GM18526 (cell line): ENCODE data around the gene RPL26.

Experiments used
- POLR2A ChIP-seq: IDR thresholded peaks from 3 replicates; pipeline ENCODE4 v1.6.1; 2011; ENCODE audit not compliant: insufficient read length; ENCODE audit errors: extremely low read depth

Gene RPL26

DNA sequence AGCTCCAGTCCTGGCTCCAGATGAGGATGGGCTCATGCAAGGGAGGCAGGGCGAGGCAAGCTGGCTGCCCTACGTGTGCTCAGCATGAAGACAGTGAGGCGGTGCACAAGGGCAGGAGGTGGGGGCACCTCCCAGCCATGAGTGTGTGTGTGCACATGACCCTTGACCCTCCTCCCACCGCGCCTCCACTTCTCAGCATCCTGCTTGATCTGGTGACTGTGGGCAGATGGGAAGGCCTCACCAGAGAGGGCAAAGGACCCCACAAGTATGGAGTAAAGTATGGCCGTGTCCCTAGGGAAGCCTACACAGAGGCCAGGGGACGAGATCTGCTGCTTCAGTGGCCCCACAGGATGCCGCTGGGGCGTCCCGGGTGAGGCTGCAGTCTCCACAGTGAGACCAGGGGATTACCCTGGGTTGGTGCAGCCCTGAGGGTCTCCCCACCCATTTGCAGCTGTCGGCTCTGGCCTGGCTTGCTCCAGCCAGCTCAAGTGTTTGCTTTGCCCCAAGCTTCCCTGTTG lies 22.6 kb upstream of the RPL26 start:
- no peak for TF ChIP-seq POLR2A

DNA sequence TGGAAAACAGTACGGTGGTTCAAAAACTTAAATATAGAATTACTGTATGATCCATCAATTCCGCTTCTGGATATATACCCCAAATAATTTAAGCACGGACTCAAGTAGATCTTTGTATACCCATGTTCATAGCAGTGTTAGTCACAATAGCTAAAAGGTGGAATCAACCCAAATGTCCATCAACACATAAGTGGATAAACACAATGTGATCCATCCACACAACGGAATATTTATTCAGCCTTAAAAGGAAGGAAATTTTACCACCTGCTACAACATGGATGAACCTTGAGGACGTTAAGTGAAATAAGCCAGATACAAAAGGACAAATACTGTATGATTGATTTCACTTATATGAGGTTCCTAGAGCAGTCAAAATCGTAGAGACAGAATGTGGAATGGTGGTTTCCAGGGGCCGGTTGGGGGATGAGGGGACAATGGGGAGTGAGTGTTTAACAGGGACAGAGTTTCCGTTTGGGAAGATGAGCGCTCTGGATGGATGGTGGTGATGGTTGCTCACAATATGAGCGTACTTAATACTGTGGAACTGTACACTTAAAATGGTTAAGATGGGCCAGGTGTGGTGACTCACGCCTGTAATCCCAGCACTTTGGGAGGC lies 20.0 kb upstream of the RPL26 start:
- TF ChIP-seq POLR2A = no peak

DNA sequence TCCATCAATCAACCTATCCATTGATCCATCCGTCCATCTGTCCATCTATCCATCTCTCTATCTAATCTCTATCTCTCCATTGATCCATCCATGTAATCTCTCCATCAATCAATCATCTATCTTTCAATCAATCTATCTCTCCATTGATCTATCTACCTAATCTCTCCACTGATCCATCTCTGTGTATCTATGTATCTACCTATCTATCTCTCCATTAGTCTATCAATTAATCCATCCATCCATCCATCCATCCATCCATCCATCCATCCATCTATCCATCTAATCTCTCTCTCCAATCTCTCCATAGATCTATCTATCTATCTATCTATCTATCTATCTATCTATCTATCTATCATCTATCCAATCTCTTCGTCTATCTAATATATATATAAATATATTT lies 18.1 kb upstream of the RPL26 start:
- TF ChIP-seq POLR2A = no peak

DNA sequence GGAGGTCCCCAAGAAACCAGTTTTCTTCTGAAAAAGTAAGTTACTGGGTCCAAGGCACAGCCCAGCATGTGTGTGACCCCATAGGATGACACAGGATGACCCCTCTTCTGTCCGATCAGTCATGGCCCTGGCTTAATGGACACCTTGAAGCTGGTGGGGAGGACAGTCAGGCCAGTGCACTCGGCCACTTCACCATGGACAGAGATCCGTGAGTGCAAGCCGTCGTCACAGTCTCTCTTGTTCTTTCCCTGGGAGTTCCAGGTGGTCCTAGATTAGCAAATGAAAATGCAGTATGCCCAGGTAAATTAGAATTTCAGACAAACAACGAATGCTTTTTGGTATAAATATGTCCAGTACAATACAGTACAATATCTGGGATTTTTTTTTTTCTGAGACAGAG lies 16.0 kb upstream of the RPL26 start:
- TF ChIP-seq POLR2A = no peak

DNA sequence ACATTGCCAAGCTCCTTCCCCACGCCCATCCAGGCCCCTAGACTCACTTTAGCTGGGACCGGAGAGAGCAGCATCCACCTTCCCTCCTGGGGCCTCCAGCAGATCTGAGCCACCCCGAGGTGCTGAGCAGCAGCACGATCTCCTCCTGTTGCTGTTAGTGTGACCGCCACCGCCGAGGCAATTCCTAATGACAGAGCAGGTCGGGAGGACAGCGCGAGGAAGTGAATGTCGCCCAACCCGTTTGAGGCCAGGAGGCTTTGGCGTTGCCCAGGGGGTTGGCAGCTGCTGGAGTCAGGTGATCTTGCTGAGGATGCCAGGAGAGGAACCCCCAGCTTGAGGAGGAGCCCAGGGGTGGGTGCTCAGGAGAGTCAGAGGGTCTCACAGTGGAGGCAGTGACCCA lies 14.6 kb upstream of the RPL26 start, which contains the start of gene RNF222:
TSS of gene RNF222 (minus strand) at position 192 of the 400 bp plus-strand sequence. CDS start 4,366 bp downstream, outside the sequence.
- TF ChIP-seq POLR2A = no peak

DNA sequence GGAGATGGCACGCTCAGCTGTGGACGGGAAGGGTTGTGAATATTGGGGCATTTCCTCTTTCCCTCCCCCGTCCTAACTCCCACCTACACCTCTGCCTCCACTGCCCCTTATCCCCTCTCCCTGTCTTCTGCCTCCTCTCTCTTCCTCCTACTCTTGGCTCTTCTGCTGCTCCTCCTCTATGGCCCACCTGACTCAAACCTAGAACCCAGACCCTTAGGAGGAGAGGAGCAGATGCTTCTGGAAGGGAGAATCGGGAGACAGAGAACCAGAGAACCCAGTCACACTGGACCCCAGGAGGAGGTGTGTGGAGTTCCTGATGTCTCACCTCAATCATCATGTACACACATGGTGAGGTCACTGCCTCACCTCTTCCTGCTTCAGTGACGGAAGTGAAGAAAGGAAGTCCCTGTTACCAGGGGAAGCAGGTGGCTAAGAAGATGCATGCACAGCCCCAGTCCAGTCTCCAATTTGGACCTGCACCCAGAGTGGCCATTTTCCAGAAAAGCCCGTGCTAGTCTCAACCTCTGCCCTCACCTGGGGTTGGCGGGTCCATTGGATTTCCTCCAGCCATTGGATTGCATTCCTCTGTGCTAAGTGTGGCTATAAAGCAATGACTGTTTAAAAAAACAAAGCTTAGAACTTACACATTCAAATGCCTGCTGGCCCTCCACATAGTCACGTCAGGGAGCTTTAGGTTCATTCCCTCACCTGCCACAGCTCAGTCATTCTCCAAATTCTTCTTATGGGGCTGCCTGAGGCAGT lies 10.7 kb upstream of the RPL26 start:
- no peak for TF ChIP-seq POLR2A

DNA sequence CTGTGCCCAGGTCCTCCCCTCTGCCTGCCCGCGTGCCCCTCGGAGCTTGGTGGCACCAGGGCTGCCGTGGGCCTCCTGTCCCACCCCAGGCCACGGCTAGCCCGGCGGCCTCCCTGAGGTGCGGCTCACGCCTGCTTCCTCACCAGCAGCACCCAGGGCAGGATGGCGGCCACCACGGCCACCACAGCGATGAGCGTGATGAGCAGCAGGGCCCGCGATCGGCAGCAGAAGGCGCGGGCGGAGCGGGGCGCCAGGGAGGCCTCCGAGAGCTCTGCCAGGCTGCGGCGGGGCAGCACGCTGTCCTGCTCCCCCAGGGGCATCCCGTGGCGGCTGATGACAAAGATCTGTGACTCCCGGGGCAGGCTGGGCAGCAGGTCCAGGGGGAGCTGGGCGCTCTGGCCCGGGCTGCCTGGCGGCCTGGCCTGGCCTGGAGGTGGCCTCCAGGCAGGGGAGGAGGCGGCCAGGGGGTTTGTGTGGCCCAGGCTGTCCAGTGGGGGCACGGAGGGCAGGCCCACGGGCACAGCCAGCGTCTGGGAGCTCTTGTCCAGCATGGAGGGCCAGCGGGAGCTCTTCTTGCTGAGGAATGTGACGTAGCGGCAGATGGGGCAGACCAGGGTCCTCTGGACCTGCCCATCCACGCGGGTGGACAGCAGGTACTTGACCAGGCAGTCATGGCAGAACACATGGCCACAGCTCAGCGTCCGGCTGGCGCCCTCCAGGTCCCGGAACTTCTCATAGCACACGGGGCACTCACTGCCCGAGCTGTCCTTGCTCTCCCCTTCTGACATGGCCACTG lies 9.9 kb upstream of the RPL26 start:
- TF ChIP-seq POLR2A = no peak

DNA sequence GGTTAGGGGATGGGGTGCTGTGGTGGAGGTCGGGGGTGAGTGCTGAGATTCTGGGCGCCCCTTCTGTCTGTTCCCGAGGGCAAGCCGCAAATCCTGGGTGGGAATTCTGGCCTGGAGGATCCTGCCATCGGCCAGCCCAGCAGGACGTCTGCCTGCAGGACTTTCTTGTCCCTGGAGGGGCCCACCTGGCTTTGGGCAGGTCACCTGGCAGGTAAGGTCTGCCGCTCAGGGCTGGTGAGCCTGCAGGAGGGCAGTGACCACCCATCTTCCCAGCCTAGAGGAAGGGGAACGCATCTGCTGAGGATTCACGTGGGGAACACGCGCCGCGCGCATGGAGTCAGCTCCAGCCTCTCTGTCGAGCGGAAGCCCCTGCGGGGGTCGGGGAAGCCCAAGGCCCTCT lies 9.3 kb upstream of the RPL26 start:
- no peak for TF ChIP-seq POLR2A

DNA sequence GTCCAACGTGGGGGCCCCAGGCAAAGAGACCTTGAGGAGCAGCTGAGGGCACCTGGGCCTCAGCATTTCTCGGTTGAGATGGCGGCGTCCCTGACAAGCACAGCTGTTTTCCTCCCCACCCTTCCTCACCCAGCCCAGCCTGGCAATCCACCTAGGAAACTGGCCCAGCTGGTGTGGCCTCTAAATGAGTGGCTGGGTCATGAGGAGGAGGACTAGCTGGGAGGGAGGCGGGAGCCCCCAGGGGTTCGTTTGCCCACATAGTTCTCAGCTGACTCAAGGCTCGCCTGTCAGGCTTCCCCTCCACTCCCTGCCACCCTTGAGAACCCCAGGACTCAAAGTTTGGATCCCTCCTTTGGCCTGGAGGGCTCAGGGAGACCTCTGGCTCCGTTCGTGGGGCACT lies 8.7 kb upstream of the RPL26 start:
- TF ChIP-seq POLR2A = no peak

DNA sequence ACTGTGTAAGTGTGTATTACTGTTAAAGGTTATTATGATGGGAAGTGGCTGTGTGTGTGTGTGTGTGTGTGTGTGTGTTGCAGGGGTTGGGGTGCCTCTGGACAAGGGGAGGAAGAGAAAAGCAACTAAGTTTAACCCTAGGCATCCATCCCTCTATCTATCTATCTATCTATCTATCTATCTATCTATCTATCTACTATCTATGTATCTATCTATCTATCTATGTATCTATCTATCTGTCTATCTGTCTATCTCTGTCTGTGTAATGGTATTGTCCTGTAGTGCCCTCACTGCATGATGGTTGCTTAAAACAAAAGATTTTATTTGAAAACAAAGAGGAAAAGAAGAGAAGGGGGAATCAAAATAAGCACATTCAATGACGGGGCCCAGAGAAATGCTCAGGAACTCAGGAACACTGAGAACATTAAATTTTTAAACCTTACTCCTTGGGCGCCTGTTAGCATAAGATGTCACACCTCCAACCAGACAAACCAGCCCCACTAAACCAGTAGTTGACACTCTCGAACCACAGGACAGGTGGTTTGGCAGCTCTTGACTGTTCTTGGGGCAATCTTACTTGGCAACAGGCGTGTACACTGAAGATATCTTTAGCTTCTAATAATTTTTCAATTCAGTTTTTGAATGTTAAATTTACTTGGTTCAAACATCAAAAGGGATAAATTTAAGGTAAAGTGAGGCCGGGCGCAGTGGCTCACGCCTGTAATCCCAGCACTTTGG lies 5.1 kb upstream of the RPL26 start:
- TF ChIP-seq POLR2A = no peak

DNA sequence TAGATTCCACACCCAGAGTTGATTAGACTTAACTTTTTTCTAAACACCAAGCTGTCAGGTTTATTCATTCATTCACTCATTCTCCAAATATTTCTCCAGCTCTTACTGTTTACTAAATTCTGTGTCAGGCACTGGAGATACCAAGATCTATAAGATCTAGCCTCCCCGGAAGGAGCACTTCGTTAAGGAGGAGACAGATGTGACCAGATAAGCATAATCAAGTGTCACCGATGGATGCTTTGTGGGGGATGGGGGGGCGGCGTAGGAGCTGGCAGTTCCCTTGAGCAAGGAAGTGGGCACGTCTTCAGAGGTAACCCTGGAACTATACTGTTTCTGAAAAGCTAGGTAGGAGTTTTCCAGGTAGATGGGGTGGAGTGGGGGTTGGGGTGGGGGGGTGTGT lies 3.8 kb upstream of the RPL26 start:
- TF ChIP-seq POLR2A = no peak

DNA sequence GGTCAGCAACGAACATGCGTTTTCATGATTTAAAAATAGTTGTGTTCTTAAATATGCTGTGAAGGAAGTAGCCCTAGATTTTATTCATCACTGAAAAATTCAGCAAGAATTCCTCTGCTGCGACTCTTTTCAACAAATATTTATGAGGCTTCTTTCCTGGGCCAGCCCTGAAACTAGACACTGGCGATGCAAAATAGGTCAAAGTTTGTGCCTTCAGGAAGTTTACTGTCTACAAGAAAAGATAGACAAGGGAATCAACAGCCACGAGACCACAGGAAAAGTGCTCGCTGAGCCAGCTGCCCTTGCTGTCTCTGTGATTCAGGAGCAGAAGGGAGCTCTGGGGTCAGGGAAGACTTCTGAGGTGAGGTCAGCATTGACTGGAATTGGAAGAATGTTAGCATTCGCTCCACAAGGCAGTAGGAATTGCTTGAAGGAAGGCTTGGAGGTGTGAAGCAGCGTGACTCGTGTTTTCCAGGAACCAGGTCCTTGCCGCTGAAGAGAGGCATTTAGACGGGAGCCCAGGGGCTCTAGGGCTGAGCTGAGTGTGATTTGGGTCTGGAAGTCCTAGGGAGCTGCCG lies 1.9 kb upstream of the RPL26 start:
- TF ChIP-seq POLR2A = no peak

DNA sequence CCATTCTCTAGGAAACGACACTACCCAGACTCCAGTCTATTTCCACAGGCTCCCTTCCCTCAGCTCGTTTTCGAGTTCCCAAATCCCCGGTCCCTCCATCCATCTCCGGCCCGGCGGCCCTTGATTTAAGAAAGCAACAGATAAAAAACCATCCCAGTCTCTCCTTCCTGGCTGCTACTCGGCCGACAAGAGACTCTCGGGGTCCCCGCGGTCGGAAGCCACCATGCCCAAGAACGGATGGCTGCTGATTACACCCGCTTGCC lies 182 bp downstream of the RPL26 start:
- no peak for TF ChIP-seq POLR2A

DNA sequence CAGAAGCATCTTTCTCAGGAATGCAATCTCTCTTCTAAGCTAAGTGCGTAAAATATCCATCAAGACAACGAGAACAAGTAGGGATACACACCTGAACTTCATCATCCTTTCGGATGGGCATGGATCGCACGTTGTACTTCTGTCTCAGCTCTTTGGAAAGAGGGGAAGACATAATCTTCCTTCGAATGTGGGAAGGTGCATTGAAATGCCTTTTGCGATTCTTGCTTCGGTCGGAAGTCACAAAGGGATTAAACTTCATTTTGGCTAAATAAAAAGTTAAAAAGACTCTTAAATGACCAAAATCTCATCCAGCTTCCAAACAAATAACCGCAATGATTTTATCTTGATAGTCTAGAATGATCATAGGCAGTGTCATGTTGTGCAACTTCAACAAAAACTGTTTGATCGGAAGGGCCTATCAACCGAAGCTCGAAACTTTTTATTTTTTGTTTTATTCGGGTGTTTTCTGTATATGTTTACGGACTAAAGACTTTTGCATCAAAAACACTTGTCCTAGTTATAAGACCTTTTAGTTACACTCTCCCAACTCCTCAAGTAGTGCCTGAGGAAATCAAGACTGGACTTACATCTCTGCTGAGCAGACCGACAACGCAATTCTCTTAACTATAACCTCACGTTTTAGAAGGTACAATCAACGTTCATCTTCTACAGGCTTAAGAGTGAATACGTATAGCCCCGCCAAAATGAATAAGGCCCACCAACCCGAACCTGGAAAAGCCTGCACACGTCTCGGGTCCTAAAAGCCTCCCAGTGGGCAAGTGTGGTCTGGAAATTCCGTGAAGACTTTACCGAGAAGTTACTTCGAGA lies 727 bp downstream of the RPL26 start:
- TF ChIP-seq POLR2A = no peak
